Hematopoietic multipotent progenitor cell (in vitro differentiated cells): ENCODE data around the gene ATG9B. TPM values are rescaled to one million over a fixed set of nuclear protein-coding genes. Genes with fewer than 3 reads are reported as not detected.
"Not testable (repeated sequence)": the region's sequence is repeated elsewhere in the genome, so short reads cannot be mapped to it uniquely, and the experiment has no call there.

Source experiments
- DNase-seq, 3 donors: peaks; one replicate each; pipeline ENCODE4 v3.0.0-alpha.2; 2011 to 2015; ENCODE audit warnings: low read depth in 2 of 3, low spot score in 2 of 3
- total RNA-seq: library from RNA; depleted of rRNA; stranded (reverse); fragments of >200 nt; gene quantifications from one replicate; pipeline ENCODE4 v1.2.3, GENCODE V29; 2012

Gene ATG9B
- total RNA-seq, 1 donor = 2.7 TPM

- peak in 1 of 3 donors; percentile 25 for DNase-seq
Measured at GRCh38 chr7:151018421-151019129, 5.7 kb downstream of the ATG9B start.

- DNase-seq = peak in 2 of 3 donors; percentile 79 to 82
Measured at GRCh38 chr7:151017953-151018420, 6.3 kb downstream of the ATG9B start.

GRCh38 chr7:151017370-151017952 is 6.8 kb downstream of the ATG9B start:
- DNase-seq = no peak

- no peak for DNase-seq
Measured at GRCh38 chr7:151016942-151017341, 7.4 kb downstream of the ATG9B start.

GRCh38 chr7:151016505-151016904 is 7.8 kb downstream of the ATG9B start:
- no peak for DNase-seq

DNA sequence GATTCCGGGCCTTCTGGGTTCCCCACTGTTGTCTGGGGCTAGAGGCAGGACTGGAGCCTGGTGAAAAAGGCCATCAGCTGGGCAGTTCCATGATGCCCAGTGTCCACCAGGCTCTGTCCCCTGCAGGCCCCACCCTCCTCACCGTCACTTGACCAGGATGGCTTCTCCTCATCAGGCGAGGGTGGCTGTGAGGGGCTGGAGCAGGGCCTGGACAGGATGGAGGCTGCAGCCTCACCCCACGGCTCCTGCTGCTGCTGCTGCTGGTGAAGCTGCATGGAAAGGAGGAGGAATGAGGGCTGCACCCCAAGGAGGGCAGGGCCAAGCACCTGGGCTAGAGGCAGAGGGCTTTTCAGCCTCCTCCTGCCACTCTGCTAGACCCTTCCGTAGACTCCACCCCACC is 8.3 kb downstream of the ATG9B start:
- DNase-seq = no peak

GRCh38 chr7:151014950-151015349 is 9.3 kb downstream of the ATG9B start:
- DNase-seq = no peak

- peak; percentile 91 to 97 (median 96) for DNase-seq
Measured at GRCh38 chr7:151013733-151014497, 10.4 kb downstream of the ATG9B start.

DNA sequence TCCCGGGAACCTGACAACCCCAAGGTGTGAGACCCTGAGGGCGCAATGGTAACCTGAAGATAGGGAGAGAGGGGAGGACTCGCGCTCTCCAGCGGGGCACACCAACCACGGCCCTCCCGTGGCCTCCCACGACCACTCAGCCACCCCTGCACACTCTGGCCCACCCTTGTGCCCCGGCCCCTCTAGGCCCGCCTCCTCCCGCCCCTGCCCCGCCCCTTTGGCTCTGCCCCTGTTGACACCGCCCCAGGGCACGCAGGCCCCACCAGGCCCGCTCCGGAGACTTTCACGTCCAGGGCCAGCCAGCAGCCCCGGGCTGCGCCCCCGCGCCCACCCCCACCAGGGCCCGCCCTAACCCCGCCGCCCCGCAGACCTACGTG is 10.9 kb downstream of the ATG9B start:
- DNase-seq = no peak

- peak in 1 of 3 donors; percentile 61 for DNase-seq
Measured at GRCh38 chr7:151012911-151013347, 11.4 kb downstream of the ATG9B start.

DNA sequence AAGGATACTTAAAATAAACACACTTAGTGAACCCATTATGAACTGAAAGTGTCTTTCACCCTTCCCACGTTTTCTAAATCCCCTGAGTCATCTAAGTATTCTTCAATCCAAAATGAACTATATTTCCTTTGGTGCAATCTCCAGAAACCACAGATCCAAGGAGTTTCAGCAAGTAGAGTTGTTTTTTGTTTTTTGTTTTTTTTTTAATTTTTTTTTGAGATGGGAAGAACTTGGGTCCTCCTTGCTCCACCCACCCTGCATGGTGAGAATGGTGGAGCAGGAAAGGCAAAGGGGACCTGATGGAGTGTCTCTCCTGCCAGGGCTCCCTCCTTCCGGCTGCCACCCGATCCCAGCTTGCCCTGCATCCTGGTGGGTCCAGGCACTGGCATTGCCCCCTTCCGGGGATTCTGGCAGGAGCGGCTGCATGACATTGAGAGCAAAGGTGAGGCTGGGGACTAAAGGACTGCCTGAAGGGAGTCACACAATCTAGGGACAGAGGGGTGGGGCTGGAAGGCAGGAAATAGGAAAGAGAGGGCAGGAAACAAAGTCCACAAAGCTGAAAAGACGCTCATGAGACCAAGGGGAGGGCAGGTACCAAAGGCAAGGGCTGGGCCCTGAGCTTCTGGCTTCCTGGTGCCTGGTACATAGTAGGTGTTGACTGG is 12.1 kb downstream of the ATG9B start:
- DNase-seq = no peak

GRCh38 chr7:151011616-151012015 is 12.7 kb downstream of the ATG9B start:
- DNase-seq = not testable (repeated sequence)

DNA sequence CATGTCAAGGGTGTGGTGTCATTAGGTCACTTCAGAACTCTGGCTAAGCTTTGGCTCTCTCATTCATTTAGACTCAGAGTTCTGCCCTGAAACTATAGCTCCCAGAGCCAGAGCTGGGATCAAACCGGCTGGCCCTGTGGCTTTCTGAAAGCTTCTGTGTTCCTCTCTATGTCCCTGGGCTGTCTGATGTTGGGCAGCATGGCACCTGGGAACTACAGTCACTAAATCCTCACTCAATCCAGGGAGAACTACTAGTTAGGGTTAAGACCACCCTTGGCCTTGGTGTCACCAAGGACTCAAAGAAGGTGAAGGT is 13.2 kb downstream of the ATG9B start:
- DNase-seq = no peak

DNA sequence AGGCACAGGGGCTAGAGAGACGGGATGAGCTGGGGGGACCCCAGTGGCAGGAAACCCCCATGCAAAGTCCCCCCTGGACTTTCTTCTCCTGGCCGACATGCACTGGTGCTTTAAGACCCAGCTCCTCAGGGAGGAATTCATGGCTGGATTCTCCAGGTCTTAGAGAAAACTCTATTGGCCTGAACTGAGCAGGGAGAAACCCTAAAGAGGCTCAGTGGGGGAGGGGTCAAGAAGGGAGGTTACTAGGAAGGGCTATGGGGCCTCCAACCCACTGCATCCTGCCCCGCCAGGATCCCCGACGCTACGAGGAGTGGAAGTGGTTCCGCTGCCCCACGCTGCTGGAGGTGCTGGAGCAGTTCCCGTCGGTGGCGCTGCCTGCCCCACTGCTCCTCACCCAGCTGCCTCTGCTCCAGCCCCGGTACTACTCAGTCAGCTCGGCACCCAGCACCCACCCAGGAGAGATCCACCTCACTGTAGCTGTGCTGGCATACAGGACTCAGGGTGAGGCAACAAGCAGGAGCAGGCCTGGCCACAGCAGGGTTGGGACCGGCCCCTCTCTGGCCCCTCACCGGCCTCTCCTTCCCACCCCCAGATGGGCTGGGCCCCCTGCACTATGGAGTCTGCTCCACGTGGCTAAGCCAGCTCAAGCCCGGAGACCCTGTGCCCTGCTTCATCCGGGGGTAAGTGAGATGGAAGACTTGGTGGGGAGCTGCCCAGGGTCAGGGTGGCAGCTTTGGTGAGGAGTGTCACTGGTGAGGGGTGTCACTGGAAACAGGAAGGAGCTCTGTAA is 13.8 kb downstream of the ATG9B start:
- peak in 1 of 3 donors; percentile 23 for DNase-seq

DNA sequence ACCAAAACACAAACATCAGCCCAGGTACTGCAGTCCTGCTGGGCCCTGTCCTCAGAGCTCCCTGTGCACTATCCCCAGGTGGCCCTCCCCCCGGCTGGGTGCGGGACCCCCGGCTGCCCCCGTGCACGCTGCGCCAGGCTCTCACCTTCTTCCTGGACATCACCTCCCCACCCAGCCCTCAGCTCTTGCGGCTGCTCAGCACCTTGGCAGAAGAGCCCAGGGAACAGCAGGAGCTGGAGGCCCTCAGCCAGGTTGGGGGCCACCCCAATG is 14.3 kb downstream of the ATG9B start:
- DNase-seq = no peak

DNA sequence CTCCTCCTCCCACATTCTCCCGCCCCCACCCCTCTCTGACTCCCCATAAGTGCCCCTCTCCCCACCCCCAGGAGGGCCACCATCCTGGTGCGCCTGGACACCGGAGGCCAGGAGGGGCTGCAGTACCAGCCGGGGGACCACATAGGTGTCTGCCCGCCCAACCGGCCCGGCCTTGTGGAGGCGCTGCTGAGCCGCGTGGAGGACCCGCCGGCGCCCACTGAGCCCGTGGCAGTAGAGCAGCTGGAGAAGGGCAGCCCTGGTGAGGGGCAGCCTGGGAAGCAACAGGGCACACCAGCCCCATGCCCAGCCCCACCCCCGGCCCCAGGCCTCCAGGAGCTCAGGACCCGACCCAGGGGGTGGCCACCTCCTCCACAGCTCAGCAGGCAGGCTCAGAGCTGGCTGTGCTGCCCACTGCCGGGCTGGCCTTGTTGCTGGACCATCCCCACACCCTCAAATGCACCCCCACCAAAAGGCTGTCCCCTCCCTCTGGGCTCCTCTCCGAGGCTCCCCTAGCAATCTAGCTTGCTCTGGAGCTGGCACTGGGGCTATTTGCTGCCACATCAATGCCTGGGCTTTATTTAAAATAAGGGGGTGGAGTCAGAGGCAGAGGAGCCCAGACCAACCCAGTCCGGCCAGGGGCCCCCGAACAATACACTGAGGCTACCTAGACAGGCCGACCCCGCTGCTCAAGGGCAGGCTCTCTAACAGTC is 14.8 kb downstream of the ATG9B start:
- no peak for DNase-seq

GRCh38 chr7:151008511-151009323 is 15.6 kb downstream of the ATG9B start:
- peak in 1 of 3 donors; percentile 62 for DNase-seq

DNA sequence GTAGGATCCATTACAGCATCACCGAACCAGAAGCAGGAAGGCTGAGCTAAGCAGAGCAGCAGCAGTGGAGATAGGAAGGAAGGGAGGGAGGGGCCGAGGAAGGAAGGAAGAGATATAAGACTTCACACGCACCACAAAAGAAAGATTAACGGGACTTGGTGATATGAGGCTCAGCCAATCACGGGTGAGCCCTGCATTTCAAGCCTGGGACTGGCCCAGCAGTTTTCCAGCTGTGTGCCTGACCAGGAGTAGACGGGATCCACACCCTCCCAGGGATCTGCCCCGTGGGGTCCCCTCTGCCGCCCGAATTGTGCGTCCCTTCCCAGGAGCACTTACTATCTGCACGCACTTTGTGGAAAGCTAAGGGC is 16.2 kb downstream of the ATG9B start:
- DNase-seq = no peak

DNA sequence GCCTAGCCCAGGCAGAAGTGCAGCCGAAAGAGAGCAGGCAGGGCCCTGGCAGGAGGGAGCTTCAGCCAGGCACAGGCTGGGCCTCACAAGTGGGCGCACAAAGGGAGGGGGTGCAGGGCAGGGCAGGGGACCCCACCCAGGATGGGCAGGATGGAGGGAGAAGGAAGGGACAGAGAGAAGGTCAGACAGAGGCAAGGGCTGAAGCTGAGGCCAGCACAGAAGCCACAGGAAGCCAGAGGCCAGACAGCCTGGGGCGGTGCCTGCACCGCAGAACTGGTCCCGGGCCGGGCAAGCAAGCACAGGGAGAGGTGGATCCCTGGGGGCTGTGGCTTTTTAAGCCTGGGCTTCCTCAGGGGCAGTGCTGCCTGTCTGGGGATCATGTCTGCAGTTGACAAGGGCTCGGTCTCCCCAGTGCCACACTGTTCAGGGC is 16.8 kb downstream of the ATG9B start:
- no peak for DNase-seq
